Measurements from ENCODE around the gene REELD1. TPM values are rescaled to one million over a fixed set of nuclear protein-coding genes. Genes with fewer than 3 reads are reported as not detected.

REELD1 gene
- total and polyA plus RNA-seq, 10 of the 15 experiments (the other 5 are each of a cell fraction or from before 2014, with no cell fraction given): 0.11 to 3.9 (median 0.62) TPM

- Histone ChIP-seq H3K9me3 (replicated peaks; ENCODE audit: control insufficient read depth, insufficient read depth, low read length) (no peaks in the 10 kb centered on the region), H3K4me1 (ENCODE audit: control insufficient read depth, insufficient read depth, low read length) (peaks cover 24% of the 10 kb centered on the region), H4K20me1 (ENCODE audit: control insufficient read depth, insufficient read depth) (no peaks in the 10 kb centered on the region), H3K27me3 (replicated peaks in 1 of 2; ENCODE audit: control insufficient read depth in 2 of 2, insufficient read depth in 2 of 2, low read length in 1 of 2) (no peaks in the 10 kb centered on the region), H3K79me2 (ENCODE audit: control insufficient read depth, insufficient read depth, low read length) (no peaks in the 10 kb centered on the region), H3K4me3 (no peak overlapping the region), H3K27ac (ENCODE audit: control insufficient read depth, insufficient read depth) (no peak overlapping the region), H3K4me2 (ENCODE audit: control insufficient read depth, insufficient read depth) (no peak overlapping the region), H3K36me3 (ENCODE audit: control insufficient read depth in 2 of 2, insufficient read depth in 2 of 2, low read length in 1 of 2) (no peaks in the 10 kb centered on the region), H2AFZ (ENCODE audit: control insufficient read depth, low read depth, low read length) (no peak overlapping the region), H3K9ac (ENCODE audit: control insufficient read depth, insufficient read depth, low read length) (no peak overlapping the region)
- POLR2A ChIA-PET: interaction anchor here (0.9 kb wide), 1 partner anchor 18 kb away, joined by 3 read pairs; no protein-coding TSS in a partner anchor
- RAD21 ChIA-PET (ENCODE audit: unreplicated experiment): no interaction called here
- 94% methylated on average over 4 of the region's 4 CpGs for WGBS (ENCODE audit: insufficient coverage, insufficient replicate concordance, low lambda C conversion rate, missing lambda C conversion rate)
- intact Hi-C loops (cut with micrococcal nuclease; ENCODE audit: unreplicated experiment): no loop called here
- ATAC-seq (no peak), DNase-seq (ENCODE audit: low read depth, low spot score) (no peak), FAIRE-seq (no peak)
- SMC1A ChIA-PET (ENCODE audit: uncharacterized antibody, unreplicated experiment): interaction anchor here (1.1 to 1.7 kb wide), 4 partner anchors 66 to 93 kb away, joined by 3 to 6 read pairs (median 4); no protein-coding TSS in a partner anchor
- no TSS peak for BruUV-seq (replicated peaks)
- CTCF ChIA-PET: interaction anchor here (1.4 to 3.5 kb wide), 4 partner anchors 14 to 93 kb away, joined by 3 to 18 read pairs (median 10); no protein-coding TSS in a partner anchor
- TF ChIP-seq, protein P1, sequence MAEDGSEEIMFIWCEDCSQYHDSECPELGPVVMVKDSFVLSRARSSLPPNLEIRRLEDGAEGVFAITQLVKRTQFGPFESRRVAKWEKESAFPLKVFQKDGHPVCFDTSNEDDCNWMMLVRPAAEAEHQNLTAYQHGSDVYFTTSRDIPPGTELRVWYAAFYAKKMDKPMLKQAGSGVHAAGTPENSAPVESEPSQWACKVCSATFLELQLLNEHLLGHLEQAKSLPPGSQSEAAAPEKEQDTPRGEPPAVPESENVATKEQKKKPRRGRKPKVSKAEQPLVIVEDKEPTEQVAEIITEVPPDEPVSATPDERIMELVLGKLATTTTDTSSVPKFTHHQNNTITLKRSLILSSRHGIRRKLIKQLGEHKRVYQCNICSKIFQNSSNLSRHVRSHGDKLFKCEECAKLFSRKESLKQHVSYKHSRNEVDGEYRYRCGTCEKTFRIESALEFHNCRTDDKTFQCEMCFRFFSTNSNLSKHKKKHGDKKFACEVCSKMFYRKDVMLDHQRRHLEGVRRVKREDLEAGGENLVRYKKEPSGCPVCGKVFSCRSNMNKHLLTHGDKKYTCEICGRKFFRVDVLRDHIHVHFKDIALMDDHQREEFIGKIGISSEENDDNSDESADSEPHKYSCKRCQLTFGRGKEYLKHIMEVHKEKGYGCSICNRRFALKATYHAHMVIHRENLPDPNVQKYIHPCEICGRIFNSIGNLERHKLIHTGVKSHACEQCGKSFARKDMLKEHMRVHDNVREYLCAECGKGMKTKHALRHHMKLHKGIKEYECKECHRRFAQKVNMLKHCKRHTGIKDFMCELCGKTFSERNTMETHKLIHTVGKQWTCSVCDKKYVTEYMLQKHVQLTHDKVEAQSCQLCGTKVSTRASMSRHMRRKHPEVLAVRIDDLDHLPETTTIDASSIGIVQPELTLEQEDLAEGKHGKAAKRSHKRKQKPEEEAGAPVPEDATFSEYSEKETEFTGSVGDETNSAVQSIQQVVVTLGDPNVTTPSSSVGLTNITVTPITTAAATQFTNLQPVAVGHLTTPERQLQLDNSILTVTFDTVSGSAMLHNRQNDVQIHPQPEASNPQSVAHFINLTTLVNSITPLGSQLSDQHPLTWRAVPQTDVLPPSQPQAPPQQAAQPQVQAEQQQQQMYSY (CRISPR knock-in tag; IDR thresholded peaks at IDR 0.05): no peak
- no peak for TF ChIP-seq ATF2 (IDR thresholded peaks at IDR 0.05; ENCODE audit: low read length)
- no peak for TF ChIP-seq ZNF622 (IDR thresholded peaks at IDR 0.05)
- no peak for TF ChIP-seq MTA2 (IDR thresholded peaks at IDR 0.05; ENCODE audit: low read depth)
- no peak for TF ChIP-seq FOXM1 (IDR thresholded peaks at IDR 0.05; ENCODE audit: low read depth, low read length)
- TF ChIP-seq HSF1 (IDR thresholded peaks at IDR 0.05; ENCODE audit: low read depth, low read length): no peak
- TF ChIP-seq MYB (IDR thresholded peaks at IDR 0.05; ENCODE audit: borderline replicate concordance, low read depth, low read length): no peak
- TF ChIP-seq SUZ12 (IDR thresholded peaks at IDR 0.05; ENCODE audit: unreplicated experiment): no peak
- TF ChIP-seq POLR2AphosphoS5 (IDR thresholded peaks at IDR 0.05; ENCODE audit: low read length): no peak
- TF ChIP-seq ZNF274 (IDR thresholded peaks at IDR 0.05; ENCODE audit: insufficient read depth, insufficient read length): no peak
- no peak for TF ChIP-seq PAX5 (IDR thresholded peaks at IDR 0.05; ENCODE audit: borderline replicate concordance, low read depth, low read length)
- TF ChIP-seq RELA (IDR thresholded peaks at IDR 0.05; ENCODE audit: borderline replicate concordance, partially characterized antibody): no peak
- TF ChIP-seq PML (IDR thresholded peaks at IDR 0.05; ENCODE audit: low read length): no peak
- TF ChIP-seq MAX (IDR thresholded peaks at IDR 0.05; ENCODE audit: low read depth, low read length): no peak
- no peak for TF ChIP-seq YBX1 (IDR thresholded peaks at IDR 0.05)
- no peak for TF ChIP-seq NR2C1 (IDR thresholded peaks at IDR 0.05)
- in situ Hi-C loops (cut with MboI): loop anchor here (5.0 kb wide), 1 partner anchor 91 kb away; no protein-coding TSS in a partner anchor
Measured at GRCh38 chr4:146245850-146246249, 31.5 kb downstream of the REELD1 start.
